Adrenal gland (tissue), 12 donors: ENCODE measurements around the gene FSTL5. TPM values are rescaled to one million over a fixed set of nuclear protein-coding genes. Genes with fewer than 3 reads are reported as not detected.

Experiments
- DNase-seq, 7 donors: peaks; one replicate each; pipeline ENCODE4 v3.0.0-alpha.2; 2019 to 2020
- H3K27ac ChIP-seq, 5 donors: fragments of 200-600 bp; sonication (generic) in 4 of 5; 1 replicate in 3 of 5; 2 replicates in 2 of 5; pipeline versions ENCODE4 v1.5.1 to v1.8.0; 2016 to 2020; ENCODE audit warnings: mild to moderate bottlenecking in 1 of 5
- H3K27me3 ChIP-seq: fragments of 200-600 bp; 2 replicates; pipeline ENCODE4 v1.8.0; 2021
- H3K36me3 ChIP-seq, 2 donors: fragments of 200-600 bp; replicated peaks in 1 of 2; 1 replicate in 1 of 2; 2 replicates in 1 of 2; pipeline versions ENCODE4 v1.5.1 to v1.8.0; 2018 to 2022
- H3K4me1 ChIP-seq, 2 donors: fragments of 200-600 bp; replicated peaks in 1 of 2; 1 replicate in 1 of 2; 2 replicates in 1 of 2; pipeline versions ENCODE4 v1.5.1 to v1.8.0; 2018 to 2021
- H3K4me3 ChIP-seq, 4 donors: fragments of 200-600 bp; sonication (generic) in 3 of 4; one replicate each; pipeline ENCODE4 v1.5.1; 2016 to 2018
- H3K9me3 ChIP-seq, 3 donors: fragments of 200-600 bp; sonication (generic) in 1 of 3; replicated peaks in 1 of 3; 1 replicate in 2 of 3; 2 replicates in 1 of 3; pipeline versions ENCODE4 v1.5.1 to v1.8.0; 2016 to 2021
- POLR2A ChIP-seq, 2 donors: fragments of 450-650 bp; IDR thresholded peaks; one replicate each; pipeline ENCODE4 v1.6.1; 2017; ENCODE audit warnings: antibody characterized with exemption in 2 of 2, mild to moderate bottlenecking in 2 of 2, moderate library complexity in 1 of 2
- WGBS, 4 donors: extraction: QIAGEN DNeasy Blood & Tissue Kit in 2 of 4; methylation state at CpG; one replicate each; pipeline versions ENCODE4 v1.1.5 to v1.1.7; 2013 to 2017; 5-methylcytosine and 5-hydroxymethylcytosine counted together
- intact Hi-C, 2 donors: fragments of 100-400 bp; cut with DNase I; formaldehyde crosslinking; loops; one replicate each; pipeline versions ENCODE4 v1.14.1 to v1.15.0; 2022 to 2023
- polyA plus RNA-seq, 3 donors: library from polyadenylated mRNA; stranded (reverse); fragments of 200-250 nt in 2 of 3; fragments of 350-450 nt in 1 of 3; fragmentation: Illumina TruSeq in 1 of 3; extraction: RNeasy Lipid Tissue Mini Kit (QIAGEN cat#74804) in 1 of 3; gene quantifications; one replicate each; pipeline ENCODE4 v1.2.3, GENCODE V29; 2013 to 2014
- total RNA-seq, 9 donors: library from RNA; depleted of rRNA in 4 of 9; stranded (reverse); fragments of >200 nt in 4 of 9; fragments of 120-200 nt in 1 of 9; fragmentation: NEBNext Ultra II Directional in 1 of 9; extraction: Animal tissue kit (Norgen Biotek cat#: 25700) in 1 of 9; gene quantifications; one replicate each; pipeline versions ENCODE4 v1.1.0 to v1.2.4, GENCODE V29; 2013 to 2023
- TF ChIP-seq, protein P1 (sequence below), 6 experiments: fragments of 450-650 bp in 4 of 6; fragments of 200-600 bp in 2 of 6; sonication (generic) in 1 of 6; IDR thresholded peaks; 1 replicate in 5 of 6; 2 replicates in 1 of 6; pipeline versions ENCODE4 v1.5.1 to v1.8.0; 2016 to 2021; ENCODE audit warnings: antibody characterized with exemption in 6 of 6, mild to moderate bottlenecking in 2 of 6, moderate library complexity in 1 of 6
- donor health status: healthy with polysubstance abuse.
- donor health status: Bipolar disorder and iron deficiency.
- donor health status: DM: yes; HTN: yes; CAD: no.
- donor health status: DM: no; HTN: no; CAD: no.
- donor health status: DM: no; HTN: no; CAD: no.
- donor health status: DM: yes; HTN: yes; CAD: no.

FSTL5 gene
- total and polyA plus RNA-seq, 12 donors = 0.10 to 7.7 (median 0.64) TPM; not detected in 3

- Histone ChIP-seq H3K4me3 (no peak overlapping the region), H3K27ac (no peak overlapping the region), H3K4me1 (no peaks in the 10 kb centered on the region), H3K36me3 (no peaks in the 10 kb centered on the region), H3K9me3 (no peaks in the 10 kb centered on the region), H3K27me3 (no peaks in the 10 kb centered on the region)
- TF ChIP-seq POLR2A (IDR thresholded peaks at IDR 0.05) = no peak
- TF ChIP-seq, protein P1, sequence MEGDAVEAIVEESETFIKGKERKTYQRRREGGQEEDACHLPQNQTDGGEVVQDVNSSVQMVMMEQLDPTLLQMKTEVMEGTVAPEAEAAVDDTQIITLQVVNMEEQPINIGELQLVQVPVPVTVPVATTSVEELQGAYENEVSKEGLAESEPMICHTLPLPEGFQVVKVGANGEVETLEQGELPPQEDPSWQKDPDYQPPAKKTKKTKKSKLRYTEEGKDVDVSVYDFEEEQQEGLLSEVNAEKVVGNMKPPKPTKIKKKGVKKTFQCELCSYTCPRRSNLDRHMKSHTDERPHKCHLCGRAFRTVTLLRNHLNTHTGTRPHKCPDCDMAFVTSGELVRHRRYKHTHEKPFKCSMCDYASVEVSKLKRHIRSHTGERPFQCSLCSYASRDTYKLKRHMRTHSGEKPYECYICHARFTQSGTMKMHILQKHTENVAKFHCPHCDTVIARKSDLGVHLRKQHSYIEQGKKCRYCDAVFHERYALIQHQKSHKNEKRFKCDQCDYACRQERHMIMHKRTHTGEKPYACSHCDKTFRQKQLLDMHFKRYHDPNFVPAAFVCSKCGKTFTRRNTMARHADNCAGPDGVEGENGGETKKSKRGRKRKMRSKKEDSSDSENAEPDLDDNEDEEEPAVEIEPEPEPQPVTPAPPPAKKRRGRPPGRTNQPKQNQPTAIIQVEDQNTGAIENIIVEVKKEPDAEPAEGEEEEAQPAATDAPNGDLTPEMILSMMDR (IDR thresholded peaks at IDR 0.05) = no peak
- 72 to 84% (median 73%) methylated on average over 3 of the region's 3 CpGs for WGBS, 4 donors
- intact Hi-C loops = no loop called here
- no peak for DNase-seq
These were observed 812.9 kb downstream of the FSTL5 start for GRCh38 chr4:161350946-161351345.

DNA sequence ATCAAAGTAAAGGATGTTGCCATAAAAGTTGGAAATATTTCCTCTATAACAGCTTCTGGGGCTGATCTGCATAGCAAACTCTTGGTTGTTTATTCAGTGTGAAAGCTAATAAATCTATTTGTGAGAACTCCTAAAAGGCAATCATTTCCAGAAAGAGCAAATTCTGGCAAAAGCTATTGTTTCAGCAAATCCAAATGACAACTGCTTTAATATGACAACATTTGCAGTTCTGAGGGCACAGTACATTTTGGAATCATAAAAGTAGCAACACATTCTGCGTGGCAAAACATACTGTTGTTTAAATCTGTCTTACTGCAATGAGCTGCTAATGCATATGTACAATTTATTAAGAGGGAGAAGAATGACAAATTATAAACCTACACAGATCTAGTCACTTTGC, 818.1 kb downstream of the FSTL5 start:
- Histone ChIP-seq H3K27me3 (no peaks in the 10 kb centered on the region), H3K4me3 (no peak overlapping the region), H3K9me3 (no peaks in the 10 kb centered on the region), H3K27ac (no peak overlapping the region), H3K36me3 (no peaks in the 10 kb centered on the region), H3K4me1 (no peaks in the 10 kb centered on the region)
- intact Hi-C loops = no loop called here
- DNase-seq = no peak
- 36 to 69% (median 64%) methylated on average over 1 of the region's 1 CpG for WGBS, 4 donors
- TF ChIP-seq, protein P1 (IDR thresholded peaks at IDR 0.05) = no peak
- no peak for TF ChIP-seq POLR2A (IDR thresholded peaks at IDR 0.05)

- intact Hi-C loops = no loop called here
- H3K4me3 ChIP-seq = no peak overlapping the region
- H3K9me3 ChIP-seq = no peaks in the 10 kb centered on the region
- no peak for DNase-seq
- no peaks in the 10 kb centered on the region for H3K36me3 ChIP-seq
- no peak overlapping the region for H3K27ac ChIP-seq
- TF ChIP-seq, protein P1 (IDR thresholded peaks at IDR 0.05) = no peak
- TF ChIP-seq POLR2A (IDR thresholded peaks at IDR 0.05) = no peak
- H3K4me1 ChIP-seq = no peaks in the 10 kb centered on the region
- 60 to 89% (median 67%) methylated on average over 2 of the region's 2 CpGs for WGBS, 4 donors
- H3K27me3 ChIP-seq = no peaks in the 10 kb centered on the region
These were observed 820.2 kb downstream of the FSTL5 start for GRCh38 chr4:161343569-161343950.

- Histone ChIP-seq H3K9me3 (no peaks in the 10 kb centered on the region), H3K27me3 (no peaks in the 10 kb centered on the region), H3K27ac (no peak overlapping the region), H3K4me1 (no peaks in the 10 kb centered on the region), H3K36me3 (no peaks in the 10 kb centered on the region), H3K4me3 (no peak overlapping the region)
- WGBS, 4 donors = 65 to 88% (median 72%) methylated on average over 5 to 6 of the region's 6 CpGs
- intact Hi-C loops = no loop called here
- DNase-seq = no peak
- TF ChIP-seq, protein P1 (IDR thresholded peaks at IDR 0.05) = no peak
These were observed 820.8 kb downstream of the FSTL5 start for GRCh38 chr4:161342881-161343568.
